Activated CD4-positive, alpha-beta T cell treated with anti-CD3 and anti-CD28 coated beads, Interleukin-2, amount 10 ng/mL, durations not matched to agents 7 days and 5 days (primary cell): Measurements from ENCODE around the gene ZNF597. TPM values are rescaled to one million over a fixed set of nuclear protein-coding genes. Genes with fewer than 3 reads are reported as not detected.

Source experiments
- CTCF ChIA-PET: fragments of 350-600 bp; sonication (Branson Sonifier 250); formaldehyde crosslinking; loops from one replicate; lab custom pipeline; 2021; ENCODE audit warnings: antibody characterized with exemption; lab: Charles Lee
- POLR2A ChIA-PET: fragments of 350-600 bp; sonication (Branson Sonifier 250); formaldehyde crosslinking; loops from one replicate; lab custom pipeline; 2021; ENCODE audit warnings: antibody characterized with exemption; lab: Charles Lee
- DNase-seq: peaks from one replicate; pipeline ENCODE4 v3.0.0-alpha.2; 2020
- H3K27ac Mint-ChIP-seq: one replicate; pipeline ENCODE4 v1.8.0; 2021; ENCODE audit warnings: mild to moderate bottlenecking, moderate library complexity, mixed read lengths
- H3K27me3 Mint-ChIP-seq: one replicate; pipeline ENCODE4 v1.8.0; 2021; ENCODE audit warnings: mixed read lengths
- H3K36me3 Mint-ChIP-seq: one replicate; pipeline ENCODE4 v1.8.0; 2021; ENCODE audit warnings: low read depth, mixed read lengths
- H3K4me1 Mint-ChIP-seq: one replicate; pipeline ENCODE4 v1.8.0; 2021; ENCODE audit warnings: mixed read lengths
- H3K4me3 Mint-ChIP-seq: one replicate; pipeline ENCODE4 v1.8.0; 2021; ENCODE audit warnings: mild to moderate bottlenecking, moderate library complexity, mixed read lengths
- H3K9me3 Mint-ChIP-seq: one replicate; pipeline ENCODE4 v1.8.0; 2021; ENCODE audit warnings: mixed read lengths
- total RNA-seq, 2 experiments: library from RNA; stranded (reverse); gene quantifications; one replicate each; pipeline ENCODE4 v1.2.3, GENCODE V29; 2021

Gene ZNF597
- total RNA-seq, 2 experiments from 2014 or later = 2.5 to 2.7 TPM

GRCh38 chr16:3458278-3458851 is 15.1 kb upstream of the ZNF597 start:
- Mint-ChIP-seq H3K27me3 (no peaks in the 10 kb centered on the region), H3K27ac (peak overlapping the region; percentile 92), H3K4me1 (peaks cover 48% of the 10 kb centered on the region), H3K9me3 (no peaks in the 10 kb centered on the region), H3K36me3 (peaks cover 2% of the 10 kb centered on the region), H3K4me3 (peak overlapping the region; percentile 90)
- DNase-seq = no peak
- POLR2A ChIA-PET = no interaction called here
- CTCF ChIA-PET = no interaction called here

GRCh38 chr16:3457434-3458252 is 14.3 kb upstream of the ZNF597 start:
- POLR2A ChIA-PET = interaction anchor here (1.5 kb wide), 1 partner anchor 13 kb away, joined by 6 read pairs; the partner anchor contains the start of genes NAA60 and ZNF597
- peaks cover 48% of the 10 kb centered on the region for H3K4me1 Mint-ChIP-seq

GRCh38 chr16:3454631-3455147 is 11.4 kb upstream of the ZNF597 start:
- Mint-ChIP-seq H3K27me3 (no peaks in the 10 kb centered on the region), H3K4me1 (peaks cover 38% of the 10 kb centered on the region), H3K9me3 (peaks cover 8% of the 10 kb centered on the region), H3K36me3 (peaks cover 19% of the 10 kb centered on the region), H3K27ac (no peak overlapping the region), H3K4me3 (no peak overlapping the region)
- ChIA-PET POLR2A (no interaction called here), CTCF (interaction anchor here (0.6 to 1.3 kb wide), 2 partner anchors 10 to 22 kb away, joined by 3 to 4 read pairs; no protein-coding TSS in a partner anchor)
- DNase-seq = no peak

More at GRCh38 chr16:3457434-3458252, 14.3 kb upstream of the ZNF597 start:
- Mint-ChIP-seq H3K4me3 (peak overlapping the region; percentile 76), H3K27me3 (no peaks in the 10 kb centered on the region), H3K27ac (peak overlapping the region; percentile 89), H3K36me3 (peaks cover 2% of the 10 kb centered on the region), H3K9me3 (no peaks in the 10 kb centered on the region)
- peak; percentile 88 for DNase-seq
- CTCF ChIA-PET = interaction anchor here (0.7 to 1.0 kb wide), 7 partner anchors 9 to 454 kb away, joined by 3 to 5 read pairs (median 3); partner anchors contain the start of gene CLUAP1

- Mint-ChIP-seq H3K36me3 (peaks cover 25% of the 10 kb centered on the region), H3K4me3 (no peak overlapping the region), H3K27ac (no peak overlapping the region), H3K27me3 (no peaks in the 10 kb centered on the region), H3K4me1 (peaks cover 32% of the 10 kb centered on the region), H3K9me3 (peaks cover 8% of the 10 kb centered on the region)
- DNase-seq = no peak
- ChIA-PET CTCF (interaction anchor here (0.6 to 1.3 kb wide), 2 partner anchors 9 to 23 kb away, joined by 3 to 4 read pairs; no protein-coding TSS in a partner anchor), POLR2A (no interaction called here)
These were observed 10.8 kb upstream of the ZNF597 start for GRCh38 chr16:3454093-3454492.

- Mint-ChIP-seq H3K4me3 (peak overlapping the region; percentile 88), H3K9me3 (peaks cover 26% of the 10 kb centered on the region), H3K27ac (peak overlapping the region; percentile 93), H3K27me3 (no peaks in the 10 kb centered on the region), H3K4me1 (peaks cover 24% of the 10 kb centered on the region), H3K36me3 (peaks cover 52% of the 10 kb centered on the region)
- ChIA-PET CTCF (interaction anchor here (0.5 to 2.8 kb wide), 6 partner anchors 9 to 281 kb away, joined by 3 to 7 read pairs (median 3); no protein-coding TSS in a partner anchor), POLR2A (interaction anchor here (0.6 to 2.4 kb wide), 5 partner anchors 11 to 282 kb away, joined by 3 to 6 read pairs (median 3); partner anchors contain the start of genes ZNF174, ZNF263 and ZSCAN32)
- peak; percentile 43 for DNase-seq
These were observed 706 bp upstream of the ZNF597 start for GRCh38 chr16:3444032-3444388.

- ChIA-PET CTCF (no interaction called here), POLR2A (no interaction called here)
- Mint-ChIP-seq H3K9me3 (peaks cover 22% of the 10 kb centered on the region), H3K4me3 (no peak overlapping the region), H3K27ac (no peak overlapping the region), H3K4me1 (peaks cover 17% of the 10 kb centered on the region), H3K27me3 (no peaks in the 10 kb centered on the region), H3K36me3 (peaks cover 52% of the 10 kb centered on the region)
- no peak for DNase-seq
These were observed 3.7 kb downstream of the ZNF597 start for GRCh38 chr16:3439637-3440036.

GRCh38 chr16:3434373-3434772 is 8.9 kb downstream of the ZNF597 start:
- peaks cover 20% of the 10 kb centered on the region for H3K4me1 Mint-ChIP-seq
- no peak overlapping the region for H3K4me3 Mint-ChIP-seq
- H3K27ac Mint-ChIP-seq = peak overlapping the region; percentile 60
- peaks cover 26% of the 10 kb centered on the region for H3K9me3 Mint-ChIP-seq
- POLR2A ChIA-PET = no interaction called here
- no peaks in the 10 kb centered on the region for H3K27me3 Mint-ChIP-seq
- peaks cover 59% of the 10 kb centered on the region for H3K36me3 Mint-ChIP-seq
- DNase-seq = no peak
- CTCF ChIA-PET = no interaction called here

- POLR2A ChIA-PET = no interaction called here
- Mint-ChIP-seq H3K27me3 (no peaks in the 10 kb centered on the region), H3K27ac (peak overlapping the region; percentile 80), H3K9me3 (peaks cover 27% of the 10 kb centered on the region), H3K4me1 (peaks cover 20% of the 10 kb centered on the region), H3K36me3 (peaks cover 40% of the 10 kb centered on the region), H3K4me3 (peak overlapping the region; percentile 19)
- CTCF ChIA-PET = interaction anchor here (0.7 to 2.1 kb wide), 3 partner anchors 10 to 39 kb away, joined by 3 to 7 read pairs (median 4); partner anchors contain the start of genes NAA60 and ZNF597
- peak; percentile 52 for DNase-seq
These were observed 11.5 kb downstream of the ZNF597 start for GRCh38 chr16:3431779-3432219.

- CTCF ChIA-PET = no interaction called here
- no peak overlapping the region for H3K27ac Mint-ChIP-seq
These were observed 29.4 kb downstream of the ZNF597 start for GRCh38 chr16:3413730-3414379.

GRCh38 chr16:3408561-3409197 is 34.6 kb downstream of the ZNF597 start:
- H3K9me3 Mint-ChIP-seq = peaks cover 67% of the 10 kb centered on the region
- no peak overlapping the region for H3K4me3 Mint-ChIP-seq
- peaks cover 6% of the 10 kb centered on the region for H3K4me1 Mint-ChIP-seq
- POLR2A ChIA-PET = interaction anchor here (0.7 kb wide), 1 partner anchor 34 kb away, joined by 4 read pairs; no protein-coding TSS in a partner anchor
- CTCF ChIA-PET = interaction anchor here (0.7 kb wide), 1 partner anchor 178 kb away, joined by 3 read pairs; no protein-coding TSS in a partner anchor
- H3K27me3 Mint-ChIP-seq = no peaks in the 10 kb centered on the region
- H3K36me3 Mint-ChIP-seq = peaks cover 71% of the 10 kb centered on the region
- DNase-seq = no peak
- no peak overlapping the region for H3K27ac Mint-ChIP-seq

More at GRCh38 chr16:3413730-3414379, 29.4 kb downstream of the ZNF597 start:
- Mint-ChIP-seq H3K4me1 (no peaks in the 10 kb centered on the region), H3K4me3 (no peak overlapping the region), H3K36me3 (peaks cover 25% of the 10 kb centered on the region), H3K9me3 (peaks cover 44% of the 10 kb centered on the region), H3K27me3 (no peaks in the 10 kb centered on the region)
- DNase-seq = no peak
- POLR2A ChIA-PET = no interaction called here

GRCh38 chr16:3401719-3402397 is 41.4 kb downstream of the ZNF597 start:
- peaks cover 33% of the 10 kb centered on the region for H3K4me1 Mint-ChIP-seq

More at GRCh38 chr16:3401719-3402397, 41.4 kb downstream of the ZNF597 start:
- ChIA-PET CTCF (interaction anchor here (0.6 to 2.3 kb wide), 8 partner anchors 9 to 902 kb away, joined by 3 to 7 read pairs (median 3); no protein-coding TSS in a partner anchor), POLR2A (interaction anchor here (0.6 to 1.5 kb wide), 2 partner anchors 37 to 42 kb away, joined by 3 to 5 read pairs; partner anchors contain the start of genes NAA60 and ZNF597)
- DNase-seq = no peak
- Mint-ChIP-seq H3K27ac (peak overlapping the region; percentile 88), H3K9me3 (peaks cover 49% of the 10 kb centered on the region), H3K27me3 (no peaks in the 10 kb centered on the region), H3K4me3 (peak overlapping the region; percentile 80), H3K36me3 (peaks cover 73% of the 10 kb centered on the region)
